Mesothelial cell of epicardium (in vitro differentiated cells): ENCODE results near the gene CC2D1B. TPM values are rescaled to one million over a fixed set of nuclear protein-coding genes. Genes with fewer than 3 reads are reported as not detected.

Experiments used
- DNase-seq, 2 experiments: peaks; one replicate each; pipeline ENCODE4 v3.0.0; 2021; ENCODE audit warnings: low spot score in 2 of 2; ENCODE audit not compliant: unreplicated experiment in 2 of 2
- H3K27ac Mint-ChIP-seq: 2 replicates; pipeline ENCODE4 v1.8.0; 2021; ENCODE audit warnings: mixed read lengths
- H3K27me3 Mint-ChIP-seq: 2 replicates; pipeline ENCODE4 v1.8.0; 2021; ENCODE audit warnings: low read depth, mixed read lengths
- H3K36me3 Mint-ChIP-seq: 2 replicates; pipeline ENCODE4 v1.8.0; 2021; ENCODE audit warnings: mixed read lengths
- H3K4me1 Mint-ChIP-seq: 2 replicates; pipeline ENCODE4 v1.8.0; 2021; ENCODE audit warnings: mixed read lengths
- H3K4me3 Mint-ChIP-seq: 2 replicates; pipeline ENCODE4 v1.8.0; 2021; ENCODE audit warnings: mild to moderate bottlenecking, moderate library complexity, mixed read lengths
- H3K9me3 Mint-ChIP-seq: 2 replicates; pipeline ENCODE4 v1.8.0; 2021; ENCODE audit warnings: mixed read lengths
- CTCF ChIP-seq: fragments of 200-600 bp; sonication (generic); IDR thresholded peaks from one replicate; pipeline ENCODE4 v1.5.0; 2021; ENCODE audit warnings: antibody characterized with exemption; ENCODE audit not compliant: unreplicated experiment
- total RNA-seq: library from RNA; stranded (reverse); gene quantifications from 3 replicates; pipeline ENCODE4 v1.2.1, GENCODE V29; 2021

CC2D1B gene
- total RNA-seq, 1 donor from 2014 or later, result 33.4 TPM

GRCh38 chr1:52306227-52307006 is 59.6 kb downstream of the CC2D1B start:
- H3K4me1 Mint-ChIP-seq, result peaks cover 3% of the 10 kb centered on the region
- H3K4me3 Mint-ChIP-seq, result no peak overlapping the region
- H3K9me3 Mint-ChIP-seq, result no peaks in the 10 kb centered on the region
- TF ChIP-seq CTCF, result no peak
- H3K27me3 Mint-ChIP-seq, result no peaks in the 10 kb centered on the region
- no peak overlapping the region for H3K27ac Mint-ChIP-seq
- no peak for DNase-seq
- H3K36me3 Mint-ChIP-seq, result peaks cover 19% of the 10 kb centered on the region

GRCh38 chr1:52305417-52306226 is 60.4 kb downstream of the CC2D1B start:
- no peak for DNase-seq
- TF ChIP-seq CTCF, result no peak
- H3K4me1 Mint-ChIP-seq, result peaks cover 3% of the 10 kb centered on the region
- no peak overlapping the region for H3K4me3 Mint-ChIP-seq
- H3K27me3 Mint-ChIP-seq, result no peaks in the 10 kb centered on the region
- H3K27ac Mint-ChIP-seq, result no peak overlapping the region
- no peaks in the 10 kb centered on the region for H3K9me3 Mint-ChIP-seq
- H3K36me3 Mint-ChIP-seq, result peaks cover 15% of the 10 kb centered on the region

Other genes with a start within 250 kb of the CC2D1B start
- gene ZFYVE9, start 224.1 kb downstream of the CC2D1B start, total RNA-seq, result 30.5 to 33.3 TPM (median 31.3 TPM) in 3 replicates
- 4.4 to 4.7 TPM (median 4.5 TPM) in 3 replicates for gene ORC1, start 38.2 kb upstream of the CC2D1B start, total RNA-seq
- gene PRPF38A, start 38.4 kb upstream of the CC2D1B start, total RNA-seq, result 54.9 to 55.9 TPM (median 55.6 TPM) in 3 replicates
- 123 to 132 TPM (median 129 TPM) in 3 replicates for gene TUT4, start 186.9 kb upstream of the CC2D1B start, total RNA-seq
- gene GPX7, start 236.2 kb upstream of the CC2D1B start, total RNA-seq, result 57.7 to 62.6 TPM (median 61.8 TPM) in 3 replicates